Endothelial cell of umbilical vein (primary cell): ENCODE measurements around the gene ZNF511. TPM values are rescaled to one million over a fixed set of nuclear protein-coding genes. Genes with fewer than 3 reads are reported as not detected.

Experiments
- BruUV-seq: library from RNA; stranded (reverse); fragments of 400-500 nt; replicated peaks from 2 replicates; lab custom pipeline; 2021; lab: Mats Ljungman, UMichigan
- CTCF ChIA-PET: fragments of 300-600, 350-600 bp; sonication (Branson Sonifier 250); formaldehyde crosslinking; loops from one replicate; lab custom pipeline; 2021; ENCODE audit warnings: antibody characterized with exemption, inconsistent platforms; lab: Charles Lee
- POLR2A ChIA-PET: fragments of 300-600, 350-600 bp; sonication (Branson Sonifier 250); formaldehyde crosslinking; loops from one replicate; lab custom pipeline; 2021; ENCODE audit warnings: antibody characterized with exemption, inconsistent platforms; lab: Charles Lee
- DNase-seq: peaks from one replicate; pipeline ENCODE4 v3.0.0-alpha.2; 2011; ENCODE audit warnings: low read depth, low spot score
- FAIRE-seq: peaks from 2 replicates; lab custom pipeline; 2011; peaks lifted over from hg19 to GRCh38; lab: Jason Lieb, UNC
- H2AFZ ChIP-seq: 2 replicates; pipeline ENCODE4 v1.6.0; 2012; ENCODE audit warnings: low read depth, low read length, control low read depth, inconsistent platforms
- H3K27ac ChIP-seq: 2 replicates; pipeline ENCODE4 v1.5.1; 2011; ENCODE audit warnings: low read depth, mild to moderate bottlenecking, control low read depth, low read length, moderate library complexity; ENCODE audit not compliant: insufficient read depth
- H3K27me3 ChIP-seq, 2 experiments: 2 replicates each; pipeline versions ENCODE4 v1.6.0 to v1.6.1; 2011; ENCODE audit warnings: low read length in 2 of 2, mixed read lengths in 1 of 2; ENCODE audit not compliant: control insufficient read depth in 2 of 2, insufficient read depth in 2 of 2
- H3K36me3 ChIP-seq, 2 experiments: 2 replicates in 1 of 2; 3 replicates in 1 of 2; pipeline ENCODE4 v1.5.1; 2011; ENCODE audit warnings: low read length in 2 of 2, mild to moderate bottlenecking in 1 of 2, moderate library complexity in 1 of 2; ENCODE audit not compliant: control insufficient read depth in 2 of 2, insufficient read depth in 2 of 2; ENCODE audit errors: extremely low read depth in 1 of 2
- H3K4me1 ChIP-seq: 3 replicates; pipeline ENCODE4 v1.5.1; 2011; ENCODE audit warnings: mild to moderate bottlenecking, low read length; ENCODE audit not compliant: control insufficient read depth, insufficient read depth; ENCODE audit errors: extremely low read depth
- H3K4me2 ChIP-seq: 2 replicates; pipeline ENCODE4 v1.6.1; 2011; ENCODE audit warnings: low read length, control low read depth, mixed read lengths; ENCODE audit not compliant: insufficient read depth
- H3K4me3 ChIP-seq, 3 experiments: fragments of 200-600 bp in 1 of 3; sonication (generic), shearing (Covaris generic) in 1 of 3; replicated peaks in 1 of 3; 2 replicates each; pipeline ENCODE4 v1.5.1; 2011 to 2016; ENCODE audit warnings: control low read depth in 3 of 3, low read length in 3 of 3, mild to moderate bottlenecking in 2 of 3, inconsistent platforms in 1 of 3, low read depth in 1 of 3, moderate library complexity in 1 of 3; ENCODE audit not compliant: insufficient read depth in 1 of 3
- H3K79me2 ChIP-seq: 2 replicates; pipeline ENCODE4 v1.6.0; 2012; ENCODE audit warnings: low read length, inconsistent platforms; ENCODE audit not compliant: control insufficient read depth, insufficient read depth
- H3K9ac ChIP-seq: replicated peaks from 2 replicates; pipeline ENCODE3; 2011; ENCODE audit warnings: low read length, control low read depth; ENCODE audit not compliant: insufficient read depth; ENCODE audit errors: extremely low read depth
- H3K9me1 ChIP-seq: replicated peaks from 3 replicates; pipeline ENCODE4 v1.6.0; 2011; ENCODE audit warnings: mild to moderate bottlenecking, low read length; ENCODE audit not compliant: control insufficient read depth, insufficient read depth; ENCODE audit errors: extremely low read depth
- H3K9me3 ChIP-seq: replicated peaks from 2 replicates; pipeline ENCODE4 v1.5.1; 2012; ENCODE audit warnings: low read length, inconsistent platforms; ENCODE audit not compliant: control insufficient read depth, insufficient read depth
- H4K20me1 ChIP-seq: replicated peaks from 2 replicates; pipeline ENCODE3; 2011; ENCODE audit warnings: mild to moderate bottlenecking, low read length; ENCODE audit not compliant: control insufficient read depth, insufficient read depth; ENCODE audit errors: extremely low read depth
- CTCF ChIP-seq, 2 donors: IDR thresholded peaks; 1 replicate in 1 of 2; 2 replicates in 1 of 2; pipeline ENCODE4 v1.5.1; 2011; ENCODE audit warnings: low read length in 2 of 2, mild to moderate bottlenecking in 2 of 2, moderate library complexity in 2 of 2, control low read depth in 1 of 2, inconsistent platforms in 1 of 2, low read depth in 1 of 2; ENCODE audit not compliant: insufficient read depth in 1 of 2; ENCODE audit errors: extremely low read depth in 1 of 2
- EZH2 ChIP-seq: IDR thresholded peaks from 2 replicates; pipeline ENCODE4 v1.6.1; 2012; ENCODE audit warnings: borderline replicate concordance, low read depth, mild to moderate bottlenecking, moderate library complexity, low read length, inconsistent platforms; ENCODE audit not compliant: severe bottlenecking
- FOS ChIP-seq: IDR thresholded peaks from 2 replicates; pipeline ENCODE4 v1.6.1; 2011; ENCODE audit warnings: mild to moderate bottlenecking, low read length, moderate library complexity, borderline replicate concordance; ENCODE audit not compliant: insufficient read depth
- GATA2 ChIP-seq: IDR thresholded peaks from 2 replicates; pipeline ENCODE4 v1.7.0; 2011; ENCODE audit warnings: low read depth, mild to moderate bottlenecking, moderate library complexity, mixed read lengths, low read length; ENCODE audit not compliant: insufficient read length, insufficient read depth
- JUN ChIP-seq: IDR thresholded peaks from 2 replicates; pipeline ENCODE4 v1.6.1; 2011; ENCODE audit warnings: borderline replicate concordance, low read depth; ENCODE audit not compliant: insufficient read length, insufficient read depth
- MYC ChIP-seq: IDR thresholded peaks from one replicate; pipeline ENCODE4 v1.6.1; 2011; ENCODE audit warnings: mild to moderate bottlenecking, low read depth, low read length
- POLR2A ChIP-seq: IDR thresholded peaks from 2 replicates; pipeline ENCODE4 v1.6.1; 2012; ENCODE audit warnings: low read depth, mild to moderate bottlenecking, control low read depth, low read length
- POLR2AphosphoS5 ChIP-seq: IDR thresholded peaks from 2 replicates; pipeline ENCODE4 v1.6.1; 2012; ENCODE audit warnings: low read depth, mild to moderate bottlenecking, control low read depth, low read length, moderate library complexity; ENCODE audit not compliant: insufficient read depth
- dilution Hi-C: fragments of 300-500 bp; cut with MboI; formaldehyde crosslinking; loops from one replicate; pipeline ENCODE4 v1.15.0; 2019; ENCODE audit warnings: low sequenced_read_pairs; ENCODE audit not compliant: extremely low pct_ligation_motif_present
- intact Hi-C: fragments of 100-400 bp; cut with micrococcal nuclease; formaldehyde crosslinking; loops from one replicate; pipeline ENCODE4 v1.10.0; 2022
- polyA plus RNA-seq, 4 experiments: library from polyadenylated mRNA; depleted of rRNA in 3 of 4; stranded (reverse) in 3 of 4; unstranded in 1 of 4; fragments of >200 nt; gene quantifications; 2 replicates each; pipeline versions ENCODE4 v1.2.1 to v1.2.3, GENCODE V29; 2011 to 2012; ENCODE audit warnings: missing spikeins in 1 of 4
- total RNA-seq: library from RNA; stranded (reverse); gene quantifications from 2 replicates; pipeline ENCODE4 v1.2.3, GENCODE V29; 2021
- TF ChIP-seq, protein P1 (sequence below): IDR thresholded peaks from 2 replicates; pipeline ENCODE4 v1.6.1; 2011; ENCODE audit not compliant: insufficient read depth, insufficient read length

Gene ZNF511
- total and polyA plus RNA-seq, 2 donors (not counting 3 experiments of a cell fraction or from before 2014, with no cell fraction given), result 25.6 to 37.9 TPM

GRCh38 chr10:133311570-133311969 lies 2.9 kb downstream of the ZNF511 start:
- H3K9me3 ChIP-seq, result no peaks in the 10 kb centered on the region
- TF ChIP-seq, protein P1, sequence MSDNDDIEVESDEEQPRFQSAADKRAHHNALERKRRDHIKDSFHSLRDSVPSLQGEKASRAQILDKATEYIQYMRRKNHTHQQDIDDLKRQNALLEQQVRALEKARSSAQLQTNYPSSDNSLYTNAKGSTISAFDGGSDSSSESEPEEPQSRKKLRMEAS, result no peak
- TF ChIP-seq MYC, result no peak
- TF ChIP-seq GATA2, result no peak
- TF ChIP-seq EZH2, result no peak
- TF ChIP-seq FOS, result no peak
- no peak for TF ChIP-seq JUN
- TF ChIP-seq POLR2AphosphoS5, result no peak
- no peak for TF ChIP-seq CTCF (IDR thresholded peaks at IDR 0.05; ENCODE audit: extremely low read depth in 1 of 2, insufficient read depth in 1 of 2, low read depth in 1 of 2, low read length in 2 of 2)
- TF ChIP-seq POLR2A, result no peak
- H3K27ac ChIP-seq, result no peak overlapping the region
- ChIA-PET POLR2A (no interaction called here), CTCF (interaction anchor here (1.3 kb wide), 1 partner anchor 18 kb away, joined by 4 read pairs; no protein-coding TSS in a partner anchor)
- no peaks in the 10 kb centered on the region for H3K27me3 ChIP-seq
- H2AFZ ChIP-seq, result no peak overlapping the region
- H3K79me2 ChIP-seq, result peaks cover 17% of the 10 kb centered on the region
- no TSS peak for BruUV-seq
- peaks cover 7% of the 10 kb centered on the region for H3K4me1 ChIP-seq
- peaks cover 3 to 5% of the 10 kb centered on the region in 2 experiments for H3K36me3 ChIP-seq
- H3K9me1 ChIP-seq, result no peaks in the 10 kb centered on the region
- no peaks in the 10 kb centered on the region for H4K20me1 ChIP-seq
- dilution Hi-C loops (no loop called here), intact Hi-C loops (no loop called here)
- H3K9ac ChIP-seq, result no peak overlapping the region
- no peak overlapping the region for H3K4me2 ChIP-seq
- DNase-seq, result no peak
- H3K4me3 ChIP-seq, result no peak overlapping the region
- no peak for FAIRE-seq
